Tibial nerve (tissue), 4 donors: Measurements from ENCODE around the gene PTMA. TPM values are rescaled to one million over a fixed set of nuclear protein-coding genes. Genes with fewer than 3 reads are reported as not detected.
A peak's percentile ranks its signal among the peaks of the same experiment; 100 is the strongest.

ENCODE experiments used
- DNase-seq, 2 donors: peaks; one replicate each; pipeline ENCODE4 v3.0.0-alpha.2; 2019; ENCODE audit warnings: low spot score in 2 of 2
- H3K27ac ChIP-seq, 4 donors: fragments of 200-600 bp; sonication (generic) in 3 of 4; one replicate each; pipeline ENCODE4 v1.5.1; 2017 to 2019; ENCODE audit warnings: mild to moderate bottlenecking in 1 of 4
- H3K27me3 ChIP-seq, 2 donors: fragments of 200-600 bp; sonication (generic) in 1 of 2; one replicate each; pipeline versions ENCODE4 v1.5.1 to v1.6.0; 2017 to 2019
- H3K36me3 ChIP-seq, 3 donors: fragments of 200-600 bp; sonication (generic); one replicate each; pipeline ENCODE4 v1.5.1; 2018 to 2019
- H3K4me1 ChIP-seq, 4 donors: fragments of 200-600 bp; sonication (generic) in 3 of 4; one replicate each; pipeline ENCODE4 v1.5.1; 2017 to 2019
- H3K4me3 ChIP-seq, 4 donors: fragments of 200-600 bp; sonication (generic) in 3 of 4; one replicate each; pipeline ENCODE4 v1.5.1; 2017 to 2019; ENCODE audit warnings: mild to moderate bottlenecking in 1 of 4, moderate library complexity in 1 of 4
- H3K9me3 ChIP-seq, 4 donors: fragments of 200-600 bp; sonication (generic) in 3 of 4; one replicate each; pipeline ENCODE4 v1.5.1; 2017 to 2019
- EP300 ChIP-seq, 2 donors: sonication (generic); formaldehyde crosslinking; IDR thresholded peaks; one replicate each; pipeline ENCODE4 v1.6.1; 2017; ENCODE audit warnings: antibody characterized with exemption in 2 of 2, mild to moderate bottlenecking in 1 of 2
- POLR2A ChIP-seq, 2 donors: fragments of 450-650 bp; IDR thresholded peaks; one replicate each; pipeline ENCODE4 v1.6.1; 2017; ENCODE audit warnings: antibody characterized with exemption in 2 of 2, mild to moderate bottlenecking in 2 of 2, moderate library complexity in 2 of 2
- WGBS, 2 donors: methylation state at CpG; one replicate each; pipeline ENCODE4 v1.1.5; 2018; 5-methylcytosine and 5-hydroxymethylcytosine counted together
- total RNA-seq, 4 donors: library from RNA; depleted of rRNA; stranded (reverse); fragments of >200 nt; gene quantifications; one replicate each; pipeline ENCODE4 v1.1.0, GENCODE V29; 2016
- TF ChIP-seq, protein P1 (sequence below), 5 experiments: fragments of 200-600 bp in 3 of 5; fragments of 450-650 bp in 2 of 5; sonication (generic) in 3 of 5; IDR thresholded peaks; one replicate each; pipeline ENCODE4 v1.5.1; 2016 to 2019; ENCODE audit warnings: antibody characterized with exemption in 5 of 5, mild to moderate bottlenecking in 3 of 5, moderate library complexity in 2 of 5

The PTMA gene
- total RNA-seq, 4 donors from 2014 or later: 622 to 1,472 (median 817) TPM

GRCh38 chr2:231671270-231672050 lies 36.9 kb upstream of the PTMA start:
- TF ChIP-seq POLR2A (IDR thresholded peaks at IDR 0.05): no peak
- TF ChIP-seq, protein P1, sequence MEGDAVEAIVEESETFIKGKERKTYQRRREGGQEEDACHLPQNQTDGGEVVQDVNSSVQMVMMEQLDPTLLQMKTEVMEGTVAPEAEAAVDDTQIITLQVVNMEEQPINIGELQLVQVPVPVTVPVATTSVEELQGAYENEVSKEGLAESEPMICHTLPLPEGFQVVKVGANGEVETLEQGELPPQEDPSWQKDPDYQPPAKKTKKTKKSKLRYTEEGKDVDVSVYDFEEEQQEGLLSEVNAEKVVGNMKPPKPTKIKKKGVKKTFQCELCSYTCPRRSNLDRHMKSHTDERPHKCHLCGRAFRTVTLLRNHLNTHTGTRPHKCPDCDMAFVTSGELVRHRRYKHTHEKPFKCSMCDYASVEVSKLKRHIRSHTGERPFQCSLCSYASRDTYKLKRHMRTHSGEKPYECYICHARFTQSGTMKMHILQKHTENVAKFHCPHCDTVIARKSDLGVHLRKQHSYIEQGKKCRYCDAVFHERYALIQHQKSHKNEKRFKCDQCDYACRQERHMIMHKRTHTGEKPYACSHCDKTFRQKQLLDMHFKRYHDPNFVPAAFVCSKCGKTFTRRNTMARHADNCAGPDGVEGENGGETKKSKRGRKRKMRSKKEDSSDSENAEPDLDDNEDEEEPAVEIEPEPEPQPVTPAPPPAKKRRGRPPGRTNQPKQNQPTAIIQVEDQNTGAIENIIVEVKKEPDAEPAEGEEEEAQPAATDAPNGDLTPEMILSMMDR (IDR thresholded peaks at IDR 0.05): no peak
- TF ChIP-seq EP300 (IDR thresholded peaks at IDR 0.05): no peak
- Histone ChIP-seq H3K27ac (peak overlapping the region; percentile 10 to 88 (median 84)), H3K9me3 (no peaks in the 10 kb centered on the region), H3K4me1 (peaks cover 0 to 60% (median 49%) of the 10 kb centered on the region in 4 donors), H3K36me3 (no peaks in the 10 kb centered on the region), H3K4me3 (peak overlapping the region in 1 of 4 donors; percentile 13), H3K27me3 (no peaks in the 10 kb centered on the region)
- 67 to 78% methylated on average over 14 to 17 of the region's 17 CpGs for WGBS, 2 donors
- DNase-seq: no peak

GRCh38 chr2:231672617-231673347 lies 35.5 kb upstream of the PTMA start:
- WGBS, 2 donors: 34 to 36% methylated on average over 5 to 20 of the region's 20 CpGs
- Histone ChIP-seq H3K9me3 (no peaks in the 10 kb centered on the region), H3K27ac (peak overlapping the region; percentile 78 to 88 (median 84)), H3K4me1 (peaks cover 0 to 48% (median 37%) of the 10 kb centered on the region in 4 donors), H3K27me3 (no peaks in the 10 kb centered on the region), H3K4me3 (no peak overlapping the region), H3K36me3 (no peaks in the 10 kb centered on the region)
- no peak for DNase-seq
- no peak for TF ChIP-seq EP300 (IDR thresholded peaks at IDR 0.05)
- TF ChIP-seq, protein P1 (IDR thresholded peaks at IDR 0.05): peak in 1 of 5 experiments; percentile 5

- Histone ChIP-seq H3K9me3 (no peaks in the 10 kb centered on the region), H3K4me1 (peaks cover 0 to 52% (median 37%) of the 10 kb centered on the region in 4 donors), H3K27ac (peak overlapping the region; percentile 78 to 88 (median 84)), H3K36me3 (no peaks in the 10 kb centered on the region), H3K4me3 (no peak overlapping the region), H3K27me3 (no peaks in the 10 kb centered on the region)
- 51% methylated on average over 6 of the region's 6 CpGs for WGBS, 2 donors
- TF ChIP-seq, protein P1 (IDR thresholded peaks at IDR 0.05): no peak
- TF ChIP-seq EP300 (IDR thresholded peaks at IDR 0.05) (no peak), POLR2A (IDR thresholded peaks at IDR 0.05) (no peak)
- DNase-seq: no peak
Measured at GRCh38 chr2:231673348-231673770, 35.0 kb upstream of the PTMA start.

DNA sequence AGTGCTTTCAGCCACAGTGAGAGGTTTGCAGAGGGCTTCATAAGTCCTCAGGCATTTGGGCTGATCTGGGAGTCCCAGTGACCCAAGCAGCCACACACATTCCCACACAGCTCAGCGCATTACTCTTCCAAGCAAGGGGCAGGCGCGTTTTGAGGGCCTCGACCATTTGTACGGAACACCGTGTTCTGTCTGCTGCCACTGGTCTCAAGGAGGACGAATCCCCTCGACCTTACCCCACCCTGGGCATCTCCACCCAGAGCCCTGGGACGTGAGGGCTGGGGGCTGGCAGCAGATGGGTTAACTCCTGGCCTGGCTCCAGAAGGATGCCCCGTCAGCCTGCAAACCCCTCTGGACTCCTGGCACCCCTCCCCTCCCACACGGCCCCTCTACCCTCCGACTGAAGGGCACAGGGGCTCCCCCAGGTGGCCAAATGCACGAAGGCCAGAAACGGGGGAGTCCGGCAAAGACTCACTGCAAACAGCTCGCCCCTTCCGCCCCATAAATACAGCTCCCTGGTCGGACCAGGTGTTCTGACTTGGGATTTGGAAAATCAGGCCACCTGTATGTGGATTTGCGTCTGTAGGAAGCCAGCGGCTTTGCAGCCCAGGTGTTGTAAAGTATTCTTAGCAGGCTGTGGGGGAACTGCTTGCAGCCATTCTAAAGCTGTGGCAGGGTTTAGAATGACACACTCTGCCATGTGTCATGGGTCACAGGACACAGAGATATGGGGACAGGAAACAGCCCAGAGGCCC lies 33.6 kb upstream of the PTMA start:
- H3K4me1 ChIP-seq: peaks cover 0 to 54% (median 37%) of the 10 kb centered on the region in 4 donors
- H3K27me3 ChIP-seq: no peaks in the 10 kb centered on the region
- no peak overlapping the region for H3K4me3 ChIP-seq
- peak; percentile 61 to 67 for DNase-seq
- TF ChIP-seq POLR2A (IDR thresholded peaks at IDR 0.05) (no peak), EP300 (IDR thresholded peaks at IDR 0.05) (peak in 1 of 2 donors; percentile 19)
- TF ChIP-seq, protein P1 (IDR thresholded peaks at IDR 0.05): peak; percentile 82 to 96 (median 89)
- H3K36me3 ChIP-seq: no peaks in the 10 kb centered on the region
- H3K27ac ChIP-seq: peak overlapping the region; percentile 78 to 88 (median 84)
- WGBS, 2 donors: 15% methylated on average over 11 to 20 of the region's 20 CpGs
- no peaks in the 10 kb centered on the region for H3K9me3 ChIP-seq
